ENCODE measurements around the gene TMC3.
"Not testable (repeated sequence)": the region's sequence is repeated elsewhere in the genome, so short reads cannot be mapped to it uniquely, and the experiment has no call there.

Gene TMC3

DNA sequence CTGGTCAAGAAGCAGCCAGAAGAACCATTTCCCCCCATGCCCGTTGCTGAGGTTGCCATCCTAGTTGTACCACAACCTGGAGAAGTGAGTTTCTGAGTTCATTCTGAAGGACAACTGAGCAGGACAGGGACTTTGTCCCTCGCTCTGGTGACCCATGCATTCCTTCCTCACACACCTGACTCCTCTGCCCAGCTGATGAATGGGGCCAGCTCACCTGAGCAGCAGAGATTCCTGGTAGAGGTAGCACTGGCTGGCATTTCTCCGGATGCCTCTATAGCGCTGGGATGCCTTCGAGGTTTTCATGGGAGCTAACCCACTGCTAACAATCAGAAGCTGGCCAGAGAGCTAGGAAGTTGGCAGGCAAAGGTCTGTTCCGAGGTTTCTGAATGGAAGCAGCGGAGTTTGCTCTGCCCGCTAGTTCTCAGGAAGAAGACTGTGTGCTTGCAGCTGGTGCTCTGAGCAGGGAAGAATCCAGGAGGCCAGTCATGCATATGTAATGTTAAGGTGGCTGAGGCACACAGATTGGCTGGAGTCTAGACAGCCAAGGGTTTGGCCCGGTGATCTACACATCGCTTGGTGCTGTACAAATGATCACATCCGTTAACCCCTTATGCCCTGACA is at the start of gene TMC3:
TMC3 (minus strand) TSS at position 439 of the 621 bp plus-strand sequence; CDS start at position 303, 136 bp downstream.
- no peak for DNase-seq (ENCODE audit: low read depth in 2 of 2)

DNA sequence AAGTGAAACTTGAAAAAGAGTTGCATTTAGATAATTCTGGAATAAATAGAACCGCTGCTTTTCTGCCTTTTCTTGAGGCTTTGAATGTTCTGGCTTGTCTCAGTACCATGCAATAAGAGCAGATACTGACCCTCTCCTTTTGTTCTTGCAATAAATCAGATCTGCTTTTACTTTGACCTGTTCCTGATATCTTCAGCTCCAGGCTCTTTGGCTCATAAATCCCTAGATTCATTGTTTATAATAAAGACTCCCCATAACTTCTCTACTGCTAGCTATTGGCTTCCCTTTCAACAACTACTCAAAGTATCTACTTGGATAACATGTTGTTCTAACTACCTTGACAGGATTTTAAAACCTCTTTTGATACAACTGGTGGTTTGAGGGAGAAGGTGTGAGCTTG is 47.4 kb upstream of the TMC3 start:
- DNase-seq (ENCODE audit: low read depth in 2 of 2), result no peak

DNA sequence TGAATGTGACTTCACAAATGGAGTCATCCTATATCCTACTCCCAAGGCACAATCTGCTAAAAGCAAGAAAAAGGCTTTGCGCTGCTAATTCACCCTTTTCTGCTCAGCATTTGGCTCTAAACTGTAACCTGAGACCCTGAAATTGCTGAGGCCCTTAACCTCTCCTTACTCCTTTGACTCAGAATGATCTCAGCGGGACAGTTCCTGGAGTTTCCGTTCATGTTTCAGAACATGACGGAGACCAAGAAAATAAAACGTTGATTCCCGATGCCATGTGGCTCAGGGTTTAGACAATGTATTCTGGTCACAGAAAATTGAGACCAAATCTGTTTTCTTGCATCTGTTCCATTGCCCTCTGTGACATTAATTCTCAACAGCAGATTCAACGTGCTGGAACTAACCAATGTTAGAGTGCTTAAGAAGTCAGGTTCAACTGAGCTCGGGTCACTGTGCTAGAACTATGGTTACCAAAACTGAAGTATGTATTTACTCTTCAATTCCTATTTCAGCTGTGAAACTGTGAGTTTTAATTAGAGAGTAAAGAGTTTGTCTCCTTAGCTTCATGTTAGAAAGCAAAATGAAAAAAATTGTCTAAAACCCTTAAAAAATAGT is 45.4 kb upstream of the TMC3 start:
- no peak for DNase-seq (ENCODE audit: low read depth in 2 of 2)

DNA sequence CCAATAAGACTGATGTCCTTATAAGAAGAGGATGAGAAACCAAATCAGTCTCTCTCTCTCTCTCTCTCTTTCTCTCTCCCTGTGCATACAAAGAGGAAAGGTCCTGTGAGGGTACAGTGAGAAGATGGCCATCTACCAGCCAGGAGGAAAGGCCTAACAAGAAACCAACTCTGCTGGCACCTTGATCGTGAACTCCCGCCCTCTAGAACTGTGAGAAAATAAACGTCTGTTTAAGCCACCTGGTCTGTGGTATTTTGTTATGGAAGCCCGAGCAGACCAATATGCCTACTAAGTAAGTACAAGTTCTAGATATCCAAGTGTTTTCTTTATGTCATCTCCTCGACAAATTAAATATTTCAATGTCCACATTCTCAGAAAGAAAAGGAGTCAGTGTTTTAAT is 44.9 kb upstream of the TMC3 start:
- no peak for DNase-seq (ENCODE audit: low read depth in 2 of 2)

DNA sequence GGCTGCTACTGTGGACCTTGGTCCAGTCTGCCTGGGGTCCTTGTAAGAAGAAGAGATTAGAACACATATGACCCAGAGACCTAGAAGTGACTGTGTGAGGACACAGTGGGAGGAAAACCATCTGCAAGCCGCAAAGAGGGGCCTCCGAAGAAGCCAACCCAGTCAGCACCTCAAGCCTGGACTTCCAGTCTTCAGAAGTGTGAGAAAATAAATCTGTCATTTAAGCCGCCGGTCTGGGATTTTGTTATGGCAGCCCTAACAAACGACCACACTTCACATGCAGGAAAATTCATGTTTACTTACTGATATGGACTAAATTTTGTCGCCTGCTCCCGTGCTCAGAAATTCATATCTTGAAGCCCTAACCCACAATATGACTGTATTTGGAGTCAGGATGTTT is 44.4 kb upstream of the TMC3 start:
- DNase-seq (ENCODE audit: low read depth in 2 of 2), result no peak

DNA sequence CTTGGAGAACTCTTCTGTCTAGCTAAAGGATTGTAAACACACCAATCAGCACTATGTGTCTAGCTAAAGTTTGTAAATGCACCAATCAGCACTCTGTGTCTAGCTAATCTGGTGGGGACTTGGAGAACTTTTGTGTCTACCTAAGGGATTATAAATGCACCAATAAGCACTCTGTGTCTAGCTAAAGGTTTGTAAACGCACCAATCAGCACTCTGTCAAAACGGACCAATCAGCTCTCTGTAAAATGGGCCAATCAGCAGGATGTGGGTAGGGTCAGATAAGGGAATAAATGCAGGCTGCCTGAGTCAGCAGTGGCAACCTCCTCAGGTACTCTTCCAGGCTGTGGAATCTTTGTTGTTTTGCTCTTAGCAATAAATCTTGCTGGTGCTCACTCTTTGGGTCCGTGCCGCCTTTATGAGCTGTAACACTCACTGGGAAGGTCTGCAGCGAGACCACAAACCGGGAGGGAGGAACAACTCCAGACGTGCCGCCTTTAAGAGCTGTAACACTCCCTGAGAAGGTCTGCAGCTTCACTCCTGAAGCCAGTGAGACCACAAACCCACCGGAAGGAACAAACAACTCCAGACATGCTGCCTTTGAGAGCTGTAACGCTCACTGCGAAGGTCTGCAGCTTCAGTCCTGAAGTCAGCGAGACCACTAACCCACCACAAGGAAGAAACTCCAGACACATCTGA is 40.4 kb upstream of the TMC3 start:
- not testable (repeated sequence) for DNase-seq (ENCODE audit: low read depth in 2 of 2)

DNA sequence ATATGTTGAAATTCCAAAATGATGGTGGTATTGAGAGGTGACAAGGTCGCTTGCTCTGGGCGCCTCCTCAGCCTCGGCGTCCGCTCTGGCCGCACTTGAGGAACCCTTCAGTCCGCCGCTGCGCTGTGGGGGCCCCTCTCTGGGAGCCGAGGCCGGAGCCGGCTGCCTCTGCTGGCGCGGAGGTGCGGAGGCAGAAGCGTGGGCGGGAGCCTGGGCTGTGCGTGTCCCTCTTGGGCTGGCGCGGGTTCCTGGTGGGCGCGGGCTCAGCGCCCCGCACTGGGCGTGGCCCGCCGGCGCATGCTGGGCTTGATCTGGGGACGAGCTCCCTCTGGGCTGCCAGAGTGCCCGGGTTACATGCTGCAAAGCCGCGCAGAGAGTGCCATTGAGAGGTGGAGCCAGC is 39.8 kb upstream of the TMC3 start:
- no peak for DNase-seq (ENCODE audit: low read depth in 2 of 2)

DNA sequence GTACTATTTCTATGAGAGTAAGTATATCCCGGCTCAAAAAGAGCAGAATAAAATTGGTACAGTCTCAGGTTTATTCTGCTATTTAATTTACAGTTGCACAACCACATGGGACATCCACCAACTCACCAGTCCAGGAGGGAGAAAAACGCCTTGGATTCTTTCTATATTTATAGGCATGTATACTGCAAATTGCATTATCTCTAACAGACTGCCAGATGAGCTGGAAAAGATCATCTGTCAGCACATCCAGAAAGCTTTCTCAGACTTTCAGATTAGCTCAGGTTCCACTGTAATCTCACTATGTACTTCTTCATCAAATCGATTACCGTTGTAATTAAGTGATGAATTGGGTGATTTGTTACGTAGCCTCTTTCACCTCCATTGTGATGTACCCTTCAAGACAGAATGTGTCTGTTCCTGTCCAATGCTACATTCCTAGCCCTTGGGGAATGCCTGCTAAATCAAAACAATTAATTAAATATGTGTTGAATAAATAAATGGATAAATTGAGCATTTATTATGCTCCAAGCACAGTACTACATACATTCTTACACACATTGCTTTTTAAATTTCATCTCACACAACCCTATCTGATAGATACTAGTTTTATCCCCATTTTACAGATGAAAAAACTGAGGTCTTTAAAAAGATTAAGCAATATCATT is 38.1 kb upstream of the TMC3 start:
- DNase-seq (ENCODE audit: low read depth in 2 of 2), result no peak

DNA sequence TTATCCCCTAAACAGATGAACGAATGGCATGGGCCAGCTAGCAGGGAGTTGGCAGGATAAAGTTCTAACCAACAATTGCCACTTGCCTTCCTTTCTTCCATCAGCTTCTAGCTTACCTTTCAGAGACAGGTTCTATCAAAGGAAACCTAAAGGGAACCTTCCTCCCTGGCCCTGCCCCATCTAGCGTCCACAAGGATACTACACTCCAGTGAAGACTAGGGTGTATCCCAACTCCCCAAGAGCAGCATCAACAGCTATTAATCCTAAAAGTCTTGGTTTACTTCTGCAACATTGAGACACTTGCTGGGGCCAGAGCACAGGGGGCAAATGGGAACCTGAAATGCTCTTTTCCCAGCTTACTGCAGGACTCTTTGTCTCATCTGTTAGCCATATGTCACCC is 37.0 kb upstream of the TMC3 start:
- no peak for DNase-seq (ENCODE audit: low read depth in 2 of 2)

DNA sequence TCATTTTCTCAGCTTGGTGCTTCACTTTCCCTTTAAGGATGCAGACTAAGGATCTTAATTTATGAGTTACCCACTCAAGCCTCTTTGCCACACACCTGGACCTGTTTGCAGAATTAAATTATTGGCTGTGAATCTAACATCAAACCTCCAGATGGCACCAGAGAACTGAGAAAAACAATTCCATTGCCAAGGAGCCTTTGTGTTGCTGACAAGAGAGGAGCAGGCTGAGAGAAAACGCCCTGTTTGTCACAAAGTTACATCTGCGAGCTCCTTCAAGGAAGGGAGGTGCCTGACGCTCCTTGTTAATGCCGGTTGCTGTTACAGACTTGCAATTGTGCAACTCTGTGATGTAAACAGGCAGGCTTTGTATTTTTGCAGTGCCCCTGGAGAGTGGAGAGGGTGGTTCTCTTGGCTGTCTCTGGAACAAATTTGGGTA is 36.3 kb upstream of the TMC3 start:
- DNase-seq (ENCODE audit: low read depth in 2 of 2), result no peak

DNA sequence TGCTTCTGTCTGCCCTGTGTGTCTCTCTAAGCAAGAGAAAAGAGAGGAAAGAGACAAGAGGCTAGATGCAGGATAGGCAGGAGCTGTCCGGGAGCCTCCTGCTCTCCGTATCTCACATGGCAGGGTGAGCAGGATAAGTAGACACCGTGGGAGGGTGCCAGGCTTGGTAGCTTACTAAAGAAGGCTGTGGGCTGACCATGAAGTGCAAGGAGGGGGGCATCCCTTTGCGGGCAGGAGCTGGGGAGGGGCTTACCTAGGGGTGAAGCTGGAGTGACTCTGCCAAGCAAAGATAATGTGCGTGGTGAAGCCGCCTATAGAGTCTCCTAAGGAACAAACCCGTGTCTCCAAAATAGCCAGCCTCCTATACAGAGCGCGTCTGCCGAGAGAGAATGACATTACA is 33.7 kb upstream of the TMC3 start:
- DNase-seq (ENCODE audit: low read depth in 2 of 2), result no peak

DNA sequence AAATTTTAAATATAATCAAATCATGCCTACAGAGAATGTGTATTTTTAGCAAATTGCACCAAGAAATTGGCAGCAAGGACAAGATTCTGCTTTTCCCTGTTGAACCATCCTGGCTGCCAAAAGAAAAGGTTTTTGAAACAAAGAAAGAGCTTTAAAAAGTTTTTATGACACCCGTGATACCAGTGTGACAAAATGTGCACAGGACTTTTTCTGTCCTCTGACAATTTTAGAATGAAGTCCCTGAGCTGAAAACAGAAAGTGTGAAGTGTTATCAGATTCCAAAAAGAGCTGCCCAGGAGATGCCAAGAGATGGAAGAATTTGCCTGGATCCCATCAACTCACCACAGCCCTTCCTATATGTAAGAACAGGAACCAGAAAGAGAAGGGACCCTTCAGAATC is 33.2 kb upstream of the TMC3 start:
- DNase-seq (ENCODE audit: low read depth in 2 of 2), result no peak

DNA sequence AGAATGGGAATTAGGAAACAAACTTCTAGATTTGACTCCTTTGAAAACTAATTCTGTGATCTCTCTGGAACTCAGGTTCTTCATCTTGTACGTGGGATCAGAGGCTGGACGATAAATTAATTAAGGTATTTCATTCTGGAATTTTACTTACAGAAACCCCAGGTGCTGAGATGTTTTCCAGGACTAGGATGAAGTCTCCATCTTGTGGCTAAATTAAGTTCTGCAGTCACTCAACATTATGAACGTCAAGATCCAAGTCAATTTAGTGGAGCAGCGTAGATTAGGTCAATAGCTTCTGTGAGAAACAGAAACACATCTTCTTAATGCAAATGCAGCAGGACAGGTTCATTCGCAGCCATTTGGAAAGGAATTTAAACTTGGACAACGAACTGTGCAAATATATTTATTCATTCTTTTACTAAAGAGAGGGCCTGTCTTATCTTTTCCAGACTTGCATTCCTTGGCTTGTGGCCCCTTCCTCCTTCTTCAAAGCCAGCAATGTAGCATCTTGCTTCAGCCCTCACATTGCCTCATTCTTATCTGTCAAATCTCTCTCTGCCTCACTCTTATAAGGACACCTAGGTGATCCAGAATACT is 26.7 kb upstream of the TMC3 start:
- no peak for DNase-seq (ENCODE audit: low read depth in 2 of 2)

DNA sequence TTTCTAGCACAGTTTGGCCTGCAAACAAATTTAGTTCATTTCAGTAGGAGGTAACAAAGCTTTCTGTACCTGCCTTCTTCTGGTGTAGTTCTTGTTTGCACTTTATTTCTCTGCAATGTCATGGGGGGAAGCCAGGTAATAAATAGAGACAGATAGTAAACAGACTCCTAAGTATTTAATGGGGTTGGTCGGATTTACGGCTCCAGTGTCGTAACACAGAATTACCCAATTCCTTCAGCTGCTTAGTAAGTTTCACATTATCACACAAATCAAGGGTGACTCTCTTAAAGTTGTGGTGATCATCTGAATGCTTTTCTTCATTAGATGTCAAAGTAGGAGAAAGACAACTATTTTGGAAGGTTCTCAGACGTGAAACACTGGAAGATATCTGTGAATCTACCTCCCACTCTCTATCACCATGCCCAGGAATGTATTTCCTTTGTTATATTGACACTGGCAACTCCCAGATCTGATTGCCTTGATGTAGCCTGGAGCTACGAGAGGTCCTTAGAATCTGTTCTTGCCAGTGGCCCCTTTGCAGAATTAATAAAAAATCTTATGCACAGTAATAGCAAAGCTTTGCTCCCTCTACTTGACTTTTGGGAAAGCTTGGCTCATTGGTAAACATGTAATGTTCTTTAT is 25.0 kb upstream of the TMC3 start:
- no peak for DNase-seq (ENCODE audit: low read depth in 2 of 2)

DNA sequence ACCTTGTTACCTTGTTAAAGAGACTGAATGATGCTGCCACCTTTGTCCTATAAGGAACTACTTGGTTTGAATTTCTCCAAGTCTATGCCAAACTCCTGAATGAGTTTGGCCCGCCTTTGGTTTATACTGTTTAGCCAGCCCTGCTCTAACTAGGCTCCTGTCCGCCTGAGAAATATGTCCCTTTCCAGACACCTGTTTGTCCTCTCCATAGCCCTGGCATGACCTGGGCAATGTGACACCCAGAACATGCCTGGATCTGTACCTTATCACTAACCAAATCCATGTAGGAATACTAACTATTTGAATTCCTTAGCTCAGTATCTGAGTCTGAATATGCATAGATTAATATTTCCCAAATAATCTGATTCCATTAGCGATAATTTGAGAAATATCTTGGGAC is 24.4 kb upstream of the TMC3 start:
- no peak for DNase-seq (ENCODE audit: low read depth in 2 of 2)

DNA sequence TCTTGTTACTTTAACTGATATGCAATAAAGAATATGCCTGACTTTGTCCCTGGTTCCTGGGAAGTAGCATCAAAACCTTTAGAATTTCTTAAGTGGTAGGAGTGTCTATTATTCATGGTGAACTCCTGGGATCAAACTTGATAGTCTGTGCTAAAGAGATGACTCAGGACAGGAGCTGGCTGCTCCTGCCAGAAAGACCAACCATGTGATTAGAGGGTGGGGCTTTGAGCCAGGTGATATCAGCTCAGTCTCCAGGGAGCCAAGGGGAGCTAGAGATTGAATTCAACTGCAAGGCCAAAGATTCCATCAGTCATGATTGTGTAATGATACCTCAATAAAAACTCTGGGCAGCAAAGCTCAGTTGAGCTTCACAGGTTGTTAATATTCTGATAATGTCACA is 20.6 kb upstream of the TMC3 start:
- no peak for DNase-seq (ENCODE audit: low read depth in 2 of 2)

DNA sequence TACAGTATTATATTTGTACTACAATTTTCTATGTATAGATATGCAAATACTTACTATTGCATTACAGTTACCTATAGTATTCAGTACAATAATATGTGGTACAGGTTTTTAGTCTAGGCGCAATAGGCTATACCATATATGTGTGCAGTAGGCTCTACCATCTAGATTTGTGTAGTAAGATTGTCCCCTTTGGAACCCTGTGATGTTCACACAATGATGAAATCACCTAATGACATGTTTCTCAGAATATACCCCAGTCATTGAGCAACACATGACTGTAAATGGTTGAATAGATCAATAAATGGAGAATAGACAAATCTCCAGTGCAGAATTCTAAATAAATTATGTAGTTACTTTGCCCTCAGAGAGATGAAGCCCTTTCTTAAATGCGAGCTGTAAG is 17.6 kb upstream of the TMC3 start:
- no peak for DNase-seq (ENCODE audit: low read depth in 2 of 2)

DNA sequence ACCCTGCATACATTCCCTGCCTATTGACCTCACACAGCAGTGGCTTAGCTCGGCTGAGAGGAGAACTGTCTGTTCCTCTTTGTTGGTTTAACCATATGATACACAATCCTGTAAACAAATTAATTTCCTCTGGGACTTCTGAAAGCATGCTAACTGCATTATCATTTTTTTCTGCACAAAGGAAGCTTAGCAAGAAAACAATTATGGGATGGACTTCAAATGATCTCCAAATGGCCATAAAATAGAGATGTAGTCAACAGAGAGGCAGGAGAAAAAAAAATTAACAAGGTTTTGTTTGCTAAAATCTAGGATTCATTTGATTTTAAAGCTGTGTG is 14.4 kb upstream of the TMC3 start:
- no peak for DNase-seq (ENCODE audit: low read depth in 2 of 2)

DNA sequence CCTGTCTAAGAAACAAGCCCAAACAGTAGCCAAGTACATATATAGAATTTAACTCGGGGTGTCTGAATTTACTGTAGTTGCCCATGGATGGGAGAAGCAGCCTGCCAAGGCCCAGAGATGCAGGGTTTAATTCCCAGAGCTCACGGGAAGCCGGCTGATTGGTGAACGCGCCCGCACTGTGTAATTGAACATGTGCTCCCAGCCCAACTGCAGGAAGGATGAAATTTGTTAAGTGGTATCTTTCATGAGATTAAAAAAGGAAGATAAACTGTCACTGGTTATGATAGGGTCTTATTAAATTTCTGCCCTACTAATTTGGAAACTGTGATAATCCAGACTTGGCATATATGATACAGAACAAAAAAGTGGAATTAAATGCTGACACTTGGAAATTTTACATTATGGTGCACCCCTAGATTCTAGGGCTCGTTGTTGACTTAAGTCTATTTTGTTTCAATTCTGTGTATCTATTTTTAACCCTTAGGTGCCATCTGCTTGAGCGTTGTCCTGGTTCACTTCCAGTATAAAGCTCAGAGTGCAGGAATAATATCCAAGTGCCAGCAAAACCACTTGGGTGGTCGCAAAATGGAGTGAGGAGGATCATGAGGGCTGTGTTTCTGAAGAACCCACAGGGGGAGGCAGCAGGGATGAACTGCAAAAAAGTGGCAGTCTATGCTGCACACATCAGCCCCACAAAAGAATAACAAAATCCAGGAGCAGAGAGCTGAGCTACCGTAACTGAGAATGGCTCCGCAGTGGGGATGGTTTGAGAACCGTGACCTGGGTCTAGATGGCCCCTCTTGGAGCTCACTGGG is 13.8 kb upstream of the TMC3 start:
- no peak for DNase-seq (ENCODE audit: low read depth in 2 of 2)

DNA sequence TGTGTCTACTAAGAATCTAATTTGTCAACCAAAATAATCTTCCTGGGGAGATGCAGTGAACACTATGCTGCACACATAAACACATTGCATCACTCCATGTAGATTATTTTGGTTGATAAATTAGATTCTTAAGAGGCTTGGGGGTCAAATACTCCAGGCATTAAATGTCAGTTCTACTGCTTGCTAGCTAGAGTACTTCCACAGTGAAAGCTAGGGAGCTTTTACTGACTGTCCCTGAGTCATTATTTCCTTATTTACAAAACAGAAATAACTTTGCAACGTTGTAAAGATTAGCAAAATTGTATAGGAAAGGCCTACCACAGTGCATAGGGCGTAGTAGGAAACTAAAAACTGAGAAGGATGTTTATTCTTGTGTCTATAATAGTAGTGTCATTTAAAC is 12.9 kb upstream of the TMC3 start:
- no peak for DNase-seq (ENCODE audit: low read depth in 2 of 2)

DNA sequence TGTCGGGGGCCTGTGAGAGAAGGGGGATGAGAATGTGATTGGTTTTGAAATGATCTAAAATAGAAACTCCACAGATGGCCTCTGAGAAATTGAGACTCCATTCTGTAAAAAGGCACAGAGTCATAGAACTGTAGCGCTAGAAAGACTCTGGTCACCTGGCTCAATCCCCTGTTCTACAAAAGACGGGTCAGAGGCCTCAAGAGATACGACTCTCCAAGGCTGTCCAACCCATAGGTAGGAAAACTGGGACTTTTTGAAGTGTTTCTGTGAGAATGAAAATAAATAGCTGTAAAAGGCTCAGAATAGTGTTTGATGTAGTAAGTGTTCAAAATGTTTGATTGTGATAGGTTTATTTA is 11.7 kb upstream of the TMC3 start:
- DNase-seq (ENCODE audit: low read depth in 2 of 2), result no peak

Measured in stimulated activated CD4-positive, alpha-beta T cell treated with anti-CD3 and anti-CD28 coated beads, Interleukin-15, amount 100 ng/mL, for 48 hours (primary cell).